Loucy (cell line): ENCODE data around the gene COL21A1.

Source experiments
- EZH2phosphoT487 ChIP-seq: fragments of 200-600 bp; IDR thresholded peaks from 2 replicates; pipeline ENCODE4 v1.6.1; 2018; ENCODE audit warnings: antibody characterized with exemption, mild to moderate bottlenecking, moderate library complexity, borderline replicate concordance
- TF ChIP-seq, protein P1 (sequence below): fragments of 200-600 bp; sonication (generic); conservative IDR thresholded peaks from 2 replicates; pipeline ENCODE4 v1.5.1; 2014; ENCODE audit warnings: mild to moderate bottlenecking, antibody characterized with exemption, low read length

GRCh38 chr6:56047931-56048540, 199.3 kb downstream of the COL21A1 start:
- TF ChIP-seq, protein P1, sequence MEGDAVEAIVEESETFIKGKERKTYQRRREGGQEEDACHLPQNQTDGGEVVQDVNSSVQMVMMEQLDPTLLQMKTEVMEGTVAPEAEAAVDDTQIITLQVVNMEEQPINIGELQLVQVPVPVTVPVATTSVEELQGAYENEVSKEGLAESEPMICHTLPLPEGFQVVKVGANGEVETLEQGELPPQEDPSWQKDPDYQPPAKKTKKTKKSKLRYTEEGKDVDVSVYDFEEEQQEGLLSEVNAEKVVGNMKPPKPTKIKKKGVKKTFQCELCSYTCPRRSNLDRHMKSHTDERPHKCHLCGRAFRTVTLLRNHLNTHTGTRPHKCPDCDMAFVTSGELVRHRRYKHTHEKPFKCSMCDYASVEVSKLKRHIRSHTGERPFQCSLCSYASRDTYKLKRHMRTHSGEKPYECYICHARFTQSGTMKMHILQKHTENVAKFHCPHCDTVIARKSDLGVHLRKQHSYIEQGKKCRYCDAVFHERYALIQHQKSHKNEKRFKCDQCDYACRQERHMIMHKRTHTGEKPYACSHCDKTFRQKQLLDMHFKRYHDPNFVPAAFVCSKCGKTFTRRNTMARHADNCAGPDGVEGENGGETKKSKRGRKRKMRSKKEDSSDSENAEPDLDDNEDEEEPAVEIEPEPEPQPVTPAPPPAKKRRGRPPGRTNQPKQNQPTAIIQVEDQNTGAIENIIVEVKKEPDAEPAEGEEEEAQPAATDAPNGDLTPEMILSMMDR = no peak
- TF ChIP-seq EZH2phosphoT487 = no peak
